Measurements from ENCODE around the gene ATRIP. TPM values are rescaled to one million over a fixed set of nuclear protein-coding genes. Genes with fewer than 3 reads are reported as not detected.
"Not testable (repeated sequence)": the region's sequence is repeated elsewhere in the genome, so short reads cannot be mapped to it uniquely, and the experiment has no call there.

The ATRIP gene
- total RNA-seq, 2 donors from 2014 or later, result 3.2 to 8.6 TPM

- TF ChIP-seq CTCF (IDR thresholded peaks at IDR 0.05), result peak; percentile 81
- DNase-seq, result peak; percentile 66
Measured at GRCh38 chr3:48400824-48401433, 45.6 kb upstream of the ATRIP start.

GRCh38 chr3:48401434-48401901, 45.1 kb upstream of the ATRIP start:
- not testable (repeated sequence) for H3K9ac ChIP-seq (ENCODE audit: low read depth in 2 of 2, low read length in 2 of 2); H3K27ac ChIP-seq; H3K9me3 ChIP-seq; H3K4me1 ChIP-seq; H3K27me3 ChIP-seq; H3K4me3 ChIP-seq; DNase-seq; H3K36me3 ChIP-seq
- intact Hi-C loops (cut with DNase I), result loop anchor here (2.0 to 10.0 kb wide), 3 partner anchors 35 to 146 kb away; no protein-coding TSS in a partner anchor

More at GRCh38 chr3:48400824-48401433, 45.6 kb upstream of the ATRIP start:
- H3K4me1 ChIP-seq, result no peaks in the 10 kb centered on the region
- intact Hi-C loops (cut with DNase I), result loop anchor here (2.0 to 10.0 kb wide), 3 partner anchors 36 to 146 kb away; no protein-coding TSS in a partner anchor
- H3K36me3 ChIP-seq, result no peaks in the 10 kb centered on the region
- no peak overlapping the region for H3K27ac ChIP-seq
- H3K9me3 ChIP-seq, result no peaks in the 10 kb centered on the region
- no peak overlapping the region for H3K9ac ChIP-seq (ENCODE audit: low read depth in 2 of 2, low read length in 2 of 2)
- H3K4me3 ChIP-seq, result no peak overlapping the region
- H3K27me3 ChIP-seq, result no peaks in the 10 kb centered on the region

- TF ChIP-seq CTCF (IDR thresholded peaks at IDR 0.05), result no peak
- peak; percentile 50 for DNase-seq
- Histone ChIP-seq H3K4me1 (no peaks in the 10 kb centered on the region), H3K9ac (ENCODE audit: low read depth in 2 of 2, low read length in 2 of 2) (no peak overlapping the region), H3K9me3 (no peaks in the 10 kb centered on the region), H3K4me3 (no peak overlapping the region), H3K27ac (no peak overlapping the region), H3K27me3 (no peaks in the 10 kb centered on the region), H3K36me3 (no peaks in the 10 kb centered on the region)
- intact Hi-C loops (cut with DNase I), result loop anchor here (5.0 to 10.0 kb wide), 2 partner anchors 128 to 145 kb away; no protein-coding TSS in a partner anchor
Measured at GRCh38 chr3:48402281-48402732, 44.2 kb upstream of the ATRIP start.

GRCh38 chr3:48402907-48403306, 43.6 kb upstream of the ATRIP start:
- Histone ChIP-seq H3K27me3 (no peaks in the 10 kb centered on the region), H3K36me3 (no peaks in the 10 kb centered on the region), H3K9ac (ENCODE audit: low read depth in 2 of 2, low read length in 2 of 2) (peak overlapping the region in 1 of 2 donors; percentile 12), H3K4me3 (no peak overlapping the region), H3K27ac (no peak overlapping the region), H3K4me1 (no peaks in the 10 kb centered on the region), H3K9me3 (no peaks in the 10 kb centered on the region)
- no peak for TF ChIP-seq CTCF (IDR thresholded peaks at IDR 0.05)
- no peak for DNase-seq
- intact Hi-C loops (cut with DNase I), result loop anchor here (5.0 to 10.0 kb wide), 2 partner anchors 128 to 144 kb away; no protein-coding TSS in a partner anchor

GRCh38 chr3:48403533-48404439, 42.8 kb upstream of the ATRIP start:
- no peak for DNase-seq
- H3K27ac ChIP-seq, result no peak overlapping the region
- no peaks in the 10 kb centered on the region for H3K36me3 ChIP-seq
- H3K4me3 ChIP-seq, result no peak overlapping the region
- intact Hi-C loops (cut with DNase I), result loop anchor here (5.0 to 10.0 kb wide), 2 partner anchors 129 to 144 kb away; no protein-coding TSS in a partner anchor
- no peak for TF ChIP-seq CTCF (IDR thresholded peaks at IDR 0.05)
- H3K4me1 ChIP-seq, result no peaks in the 10 kb centered on the region
- no peak overlapping the region for H3K9ac ChIP-seq (ENCODE audit: low read depth in 2 of 2, low read length in 2 of 2)
- no peaks in the 10 kb centered on the region for H3K27me3 ChIP-seq
- no peaks in the 10 kb centered on the region for H3K9me3 ChIP-seq

Measured in colonic mucosa (tissue), 4 donors.